Right hindlimb (tissue), 1 donor: Measurements from ENCODE around the gene PA2G4.
"Not testable (repeated sequence)": the region's sequence is repeated elsewhere in the genome, so short reads cannot be mapped to it uniquely, and the experiment has no call there.

Source experiments
- DNase-seq: peaks from one replicate; pipeline ENCODE4 v3.0.0-alpha.2; 2018

PA2G4 gene

DNA sequence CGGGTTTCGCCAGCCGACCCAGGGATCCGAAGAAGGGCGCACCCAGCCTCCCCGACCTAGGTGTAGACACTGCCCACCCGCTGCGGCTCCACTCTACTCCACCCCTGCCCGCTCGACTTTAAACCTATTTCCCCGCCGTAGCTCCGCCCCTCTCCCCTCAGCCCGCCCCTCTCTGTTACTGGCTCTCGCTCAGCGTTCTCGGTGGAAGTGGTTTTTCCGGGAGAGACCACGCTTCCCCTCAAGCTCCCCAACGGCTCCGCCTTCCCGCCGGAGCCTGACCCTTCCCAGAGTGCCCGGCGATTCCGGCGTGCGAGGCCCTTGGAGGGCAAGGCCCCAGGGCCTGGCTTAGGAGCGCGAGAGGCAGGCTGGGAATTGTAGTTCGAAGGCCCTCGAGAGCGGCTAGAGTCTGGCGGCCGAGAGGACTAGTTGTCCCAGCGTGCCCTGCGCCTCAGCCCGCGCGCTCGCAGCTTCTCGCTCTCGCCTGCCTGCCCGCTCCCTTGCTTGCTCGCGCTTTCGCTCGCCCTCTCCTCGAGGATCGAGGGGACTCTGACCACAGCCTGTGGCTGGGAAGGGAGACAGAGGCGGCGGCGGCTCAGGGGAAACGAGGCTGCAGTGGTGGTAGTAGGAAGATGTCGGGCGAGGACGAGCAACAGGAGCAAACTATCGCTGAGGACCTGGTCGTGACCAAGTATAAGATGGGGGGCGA lies at the start of gene PA2G4:
PA2G4 (plus strand) TSS at position 451 of the 706 bp plus-strand sequence; CDS start at position 630, 179 bp downstream.
- peak; percentile 99 for DNase-seq

DNA sequence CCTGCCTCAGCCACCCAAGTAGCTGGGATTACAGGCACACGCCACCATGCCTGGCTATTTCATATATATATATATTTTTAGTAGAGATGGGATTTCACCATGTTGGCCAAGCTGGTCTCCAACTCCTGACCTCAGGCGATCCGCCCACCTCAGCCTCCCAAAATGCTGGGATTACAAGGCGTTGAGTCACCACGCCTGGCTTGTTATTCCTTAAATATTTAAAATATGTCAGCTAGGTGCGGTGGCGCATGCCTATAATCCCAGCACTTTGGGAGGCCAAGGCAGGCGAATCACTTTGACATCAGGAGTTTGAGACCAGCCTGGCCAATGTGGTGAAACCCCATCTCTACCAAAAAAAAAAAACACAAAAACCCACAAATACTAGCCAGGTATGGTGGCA lies 44.4 kb upstream of the PA2G4 start:
- not testable (repeated sequence) for DNase-seq

DNA sequence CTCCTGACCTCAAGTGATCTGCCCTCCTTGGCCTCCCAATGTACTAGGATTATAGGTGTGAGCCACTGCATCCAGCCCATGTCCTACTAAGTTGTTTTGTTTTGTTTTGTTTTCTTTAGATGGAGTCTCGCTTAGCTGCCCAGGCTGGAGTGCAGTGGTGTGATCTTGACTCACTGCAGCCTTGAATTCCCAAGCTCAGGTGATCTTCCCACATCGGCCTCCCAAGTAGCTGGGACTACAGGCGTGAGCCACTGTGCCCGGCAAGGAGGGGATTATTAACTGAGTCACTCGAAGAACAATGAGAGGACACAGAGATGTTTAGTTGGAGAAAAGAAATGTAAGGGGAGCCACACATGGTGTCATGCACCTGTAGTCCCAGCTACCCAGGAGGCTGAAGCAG lies 42.4 kb upstream of the PA2G4 start:
- no peak for DNase-seq

DNA sequence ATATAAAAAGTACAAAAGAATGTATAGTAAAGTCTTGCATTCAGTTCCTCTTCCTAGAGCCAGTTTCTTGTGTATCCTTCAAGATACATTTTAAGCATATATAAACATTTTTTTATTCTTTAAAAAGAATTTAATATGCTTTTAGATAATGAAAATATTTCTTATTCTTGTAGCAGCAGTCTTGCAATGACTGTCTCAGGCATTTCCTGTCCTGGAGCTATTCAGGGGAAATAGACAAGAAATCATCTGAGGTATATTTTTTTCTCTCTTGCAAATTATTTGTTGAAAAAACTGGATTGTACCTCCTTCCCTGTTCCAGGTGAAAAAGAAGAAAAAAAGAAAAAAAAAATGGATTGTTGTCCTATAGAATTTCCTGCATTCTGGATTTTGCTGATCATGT lies 41.4 kb upstream of the PA2G4 start:
- no peak for DNase-seq

DNA sequence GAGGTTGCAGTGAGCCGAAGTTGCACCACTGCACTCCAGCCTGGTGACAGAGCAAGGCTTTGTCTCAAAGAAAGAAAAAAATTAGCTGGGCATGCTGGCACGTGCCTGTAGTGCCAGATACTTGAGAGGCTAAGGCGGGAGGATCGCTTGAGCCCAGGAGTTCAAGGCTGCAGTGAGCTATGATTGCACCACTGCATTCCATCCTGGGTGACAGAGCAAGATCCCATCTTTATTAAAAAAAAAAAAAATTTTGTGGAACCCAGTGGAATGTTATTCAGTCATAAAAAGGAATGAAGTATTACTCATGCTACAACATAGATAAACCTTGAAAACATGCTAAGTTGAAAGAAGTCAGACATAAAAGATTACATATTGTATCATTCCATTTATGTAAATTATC lies 32.7 kb upstream of the PA2G4 start:
- DNase-seq: no peak

DNA sequence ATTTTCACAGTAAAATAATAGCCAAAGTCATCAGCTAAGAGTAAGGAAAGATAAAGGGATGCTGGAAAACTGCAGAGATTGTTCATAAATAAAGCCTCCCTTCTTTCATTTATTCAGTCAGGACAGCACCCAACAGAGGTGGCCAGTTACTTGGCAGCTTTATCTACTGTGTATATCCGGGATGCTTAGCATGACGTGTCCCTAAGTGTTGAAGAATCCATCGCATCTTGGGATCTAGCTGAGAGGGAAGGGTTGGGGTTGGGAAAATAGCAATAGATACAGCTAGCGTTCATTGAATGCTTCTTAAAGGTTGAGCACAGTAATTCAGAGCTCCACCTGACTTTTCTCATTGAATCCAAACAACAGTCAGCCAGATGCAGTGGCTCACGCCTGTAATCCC lies 30.0 kb upstream of the PA2G4 start:
- DNase-seq: no peak

DNA sequence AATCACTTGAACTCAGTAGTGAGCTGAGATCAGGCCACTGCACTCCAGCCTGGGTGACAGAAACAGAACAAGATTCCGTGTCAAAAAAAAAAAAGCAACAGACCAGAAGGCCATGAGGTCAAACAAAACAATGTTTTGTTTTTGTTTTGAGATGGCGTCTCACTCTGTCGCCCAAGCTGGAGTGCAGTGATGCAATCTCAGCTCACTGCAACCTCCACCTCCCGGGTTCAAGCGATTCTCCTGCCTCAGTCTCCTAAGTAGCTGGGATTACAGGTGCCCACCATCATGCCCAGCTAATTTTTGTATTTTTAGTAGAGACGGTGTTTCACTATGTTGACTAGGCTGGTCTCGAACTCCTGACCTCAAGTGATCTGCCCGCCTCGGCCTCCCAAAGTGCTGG lies 26.4 kb upstream of the PA2G4 start:
- not testable (repeated sequence) for DNase-seq

DNA sequence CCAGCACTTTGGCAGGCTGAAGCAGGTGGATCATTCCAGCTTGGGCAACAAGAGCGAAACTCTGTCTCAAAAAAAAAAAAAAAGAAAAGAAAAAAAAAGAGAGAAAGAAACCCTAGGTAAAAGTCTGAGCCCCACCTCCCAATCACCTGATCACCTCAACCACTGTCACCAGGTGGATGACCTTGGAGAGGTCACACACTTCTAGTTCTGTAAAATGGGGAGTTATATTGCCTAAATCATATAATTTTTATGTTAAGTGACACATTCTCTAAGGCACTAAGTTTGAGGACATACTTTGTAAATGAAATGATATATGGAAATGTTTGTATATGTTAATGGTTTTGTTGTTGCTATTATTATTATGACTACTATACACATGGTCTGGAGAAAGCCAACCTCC lies 25.9 kb upstream of the PA2G4 start:
- DNase-seq: no peak

GRCh38 chr12:56078931-56079722 lies 25.2 kb upstream of the PA2G4 start:
- DNase-seq: peak; percentile 89

DNA sequence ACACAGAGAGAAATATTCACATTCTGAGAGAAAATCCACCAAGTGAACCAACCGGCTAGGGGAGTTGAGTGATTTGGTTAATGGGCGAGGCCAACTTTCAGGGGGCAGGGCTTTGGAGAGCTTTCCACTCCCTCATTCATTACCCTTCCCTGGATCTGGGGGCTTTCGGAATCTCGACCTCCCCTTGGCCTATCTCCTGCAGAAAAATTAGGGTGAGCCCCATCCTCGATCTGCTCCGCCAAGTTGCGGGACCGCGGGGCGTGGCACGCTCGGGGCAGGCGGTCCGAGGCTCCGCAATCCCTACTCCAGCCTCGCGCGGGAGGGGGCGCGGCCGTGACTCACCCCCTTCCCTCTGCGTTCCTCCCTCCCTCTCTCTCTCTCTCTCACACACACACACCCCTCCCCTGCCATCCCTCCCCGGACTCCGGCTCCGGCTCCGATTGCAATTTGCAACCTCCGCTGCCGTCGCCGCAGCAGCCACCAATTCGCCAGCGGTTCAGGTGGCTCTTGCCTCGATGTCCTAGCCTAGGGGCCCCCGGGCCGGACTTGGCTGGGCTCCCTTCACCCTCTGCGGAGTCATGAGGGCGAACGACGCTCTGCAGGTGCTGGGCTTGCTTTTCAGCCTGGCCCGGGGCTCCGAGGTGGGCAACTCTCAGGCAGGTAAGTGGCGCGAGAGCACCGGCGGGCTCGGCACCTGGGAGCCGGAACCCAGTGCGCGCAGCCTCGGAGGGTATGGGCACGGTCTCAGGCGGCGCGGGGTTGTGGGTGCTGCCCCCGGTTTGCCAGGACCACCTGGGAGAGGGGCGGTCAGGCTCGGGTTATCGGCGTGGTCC lies 24.4 kb upstream of the PA2G4 start, which contains the start of gene ERBB3:
ERBB3 (plus strand) TSS at position 443 of the 833 bp plus-strand sequence; CDS start at position 579, 136 bp downstream.
- peak; percentile 80 for DNase-seq

DNA sequence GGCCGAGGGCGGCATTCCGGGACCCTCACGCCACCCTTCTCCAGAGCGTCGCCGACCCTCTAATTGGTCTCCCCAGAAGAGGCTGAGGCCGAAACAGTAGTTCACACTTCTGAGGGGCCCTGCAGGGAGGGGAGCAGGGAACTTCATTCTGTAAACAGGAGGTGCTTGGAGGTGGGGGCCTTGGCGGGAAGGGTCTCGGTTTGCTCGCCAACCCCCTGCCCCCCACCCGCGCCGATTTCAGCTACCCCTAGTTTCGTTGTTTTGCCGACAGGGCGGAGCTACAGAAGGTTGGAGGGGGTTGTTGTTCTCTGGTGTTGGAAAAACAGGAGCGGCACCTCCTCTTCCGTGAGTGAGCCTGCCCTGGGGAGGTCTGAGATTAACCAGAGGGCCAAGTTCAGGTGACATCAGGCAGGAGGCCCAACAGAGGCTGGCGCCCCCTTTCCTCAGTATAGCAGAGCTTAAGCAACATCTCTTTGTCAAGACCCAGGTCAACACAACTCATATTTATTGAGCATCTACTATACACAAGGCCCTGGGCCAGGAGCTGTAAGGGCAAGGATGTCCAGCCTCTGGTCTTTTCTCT lies 23.7 kb upstream of the PA2G4 start:
- no peak for DNase-seq

GRCh38 chr12:56081393-56082347 lies 22.7 kb upstream of the PA2G4 start:
- DNase-seq: peak; percentile 61

- no peak for DNase-seq
These were observed 22.0 kb upstream of the PA2G4 start for GRCh38 chr12:56082382-56082781.

DNA sequence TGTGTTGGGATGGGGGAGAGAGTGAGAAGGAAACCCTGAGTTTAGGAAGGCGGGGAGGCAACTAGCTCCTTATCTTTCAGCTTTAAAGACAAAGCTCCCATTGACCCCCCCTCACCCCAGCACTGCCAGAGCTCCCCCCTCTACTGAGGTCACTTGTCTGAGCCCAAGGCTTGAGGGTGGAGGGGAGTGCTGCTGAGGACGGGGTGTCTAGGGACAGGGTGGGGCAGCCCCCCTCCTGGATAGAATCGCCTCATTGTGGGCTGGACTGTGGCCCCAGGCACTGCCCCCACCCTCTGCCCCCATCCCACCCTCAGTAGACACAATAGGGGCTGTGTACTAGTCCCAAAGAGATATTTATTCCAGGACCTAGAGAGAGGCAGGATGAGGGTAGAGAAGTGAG lies 21.4 kb upstream of the PA2G4 start:
- DNase-seq: no peak

GRCh38 chr12:56084958-56085543 lies 19.3 kb upstream of the PA2G4 start:
- DNase-seq: no peak

DNA sequence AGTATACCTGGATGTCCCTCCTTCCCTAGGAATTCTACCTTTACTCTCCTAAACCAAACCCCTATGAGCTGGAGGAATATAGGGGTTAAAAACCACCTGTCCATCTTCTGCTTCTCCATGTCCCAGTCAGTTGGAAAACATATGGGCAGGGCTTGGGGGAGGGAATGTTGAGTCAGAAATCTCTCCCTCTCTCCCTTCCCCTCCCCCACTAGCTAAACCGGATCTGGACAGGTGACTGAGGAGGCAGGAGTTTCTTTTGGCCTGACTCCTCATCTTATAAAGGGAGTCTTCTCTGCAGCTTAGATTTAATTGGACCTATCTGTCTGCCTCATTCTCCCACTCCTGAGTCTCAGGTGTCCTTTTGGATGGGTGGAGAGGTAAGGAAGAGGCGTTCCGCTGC lies 18.3 kb upstream of the PA2G4 start:
- DNase-seq: no peak

- no peak for DNase-seq
These were observed 17.8 kb upstream of the PA2G4 start for GRCh38 chr12:56086608-56087007.

GRCh38 chr12:56087220-56087619 lies 17.1 kb upstream of the PA2G4 start:
- DNase-seq: no peak

DNA sequence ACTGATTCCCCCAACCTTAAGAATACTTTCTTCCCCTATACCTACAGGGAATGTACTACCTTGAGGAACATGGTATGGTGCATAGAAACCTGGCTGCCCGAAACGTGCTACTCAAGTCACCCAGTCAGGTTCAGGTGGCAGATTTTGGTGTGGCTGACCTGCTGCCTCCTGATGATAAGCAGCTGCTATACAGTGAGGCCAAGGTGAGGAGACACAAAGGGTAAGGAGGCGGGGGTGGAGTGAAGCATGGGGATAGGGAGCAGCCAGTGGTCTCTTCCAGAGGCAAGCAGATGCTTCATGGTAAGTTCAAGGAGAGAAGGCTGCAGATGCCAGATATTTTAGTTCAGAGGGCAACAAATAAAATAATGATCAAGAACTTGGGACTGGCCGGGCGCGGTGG lies 6.6 kb upstream of the PA2G4 start:
- no peak for DNase-seq

DNA sequence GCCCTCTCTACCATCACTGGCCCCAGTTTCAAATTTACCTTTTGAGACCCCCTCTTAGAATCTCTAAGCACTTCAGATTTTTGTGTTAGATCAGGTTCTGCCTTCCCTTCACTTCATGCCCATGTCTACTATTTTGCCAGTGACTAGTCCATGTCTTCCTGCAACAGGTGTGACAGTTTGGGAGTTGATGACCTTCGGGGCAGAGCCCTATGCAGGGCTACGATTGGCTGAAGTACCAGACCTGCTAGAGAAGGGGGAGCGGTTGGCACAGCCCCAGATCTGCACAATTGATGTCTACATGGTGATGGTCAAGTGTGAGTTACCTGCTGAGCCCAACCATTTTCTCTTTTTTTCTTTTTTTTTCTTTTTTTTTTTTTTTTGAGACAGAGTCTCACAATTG lies 5.8 kb upstream of the PA2G4 start:
- DNase-seq: no peak

GRCh38 chr12:56099787-56100186 lies 4.6 kb upstream of the PA2G4 start:
- no peak for DNase-seq
